PC-3 (cell line): Measurements from ENCODE around the gene KATNAL1. TPM values are rescaled to one million over a fixed set of nuclear protein-coding genes. Genes with fewer than 3 reads are reported as not detected.

ENCODE experiments used
- ATAC-seq: fragments of 200-7000 bp; cut with Tn5 transposase; 2 replicates; pipeline ENCODE4 v1.9.1; 2020; ENCODE audit warnings: mild to moderate bottlenecking, moderate library complexity
- BruUV-seq: library from RNA; stranded (reverse); fragments of 400-500 nt; replicated peaks from 2 replicates; lab custom pipeline; 2021; lab: Mats Ljungman, UMichigan
- CTCF ChIA-PET: fragments of 300-600 bp; sonication (Branson Sonifier 250); formaldehyde crosslinking; loops from one replicate; lab custom pipeline; 2022; ENCODE audit warnings: antibody characterized with exemption; lab: Charles Lee
- POLR2A ChIA-PET: fragments of 300-600 bp; sonication (Branson Sonifier 250); formaldehyde crosslinking; loops from one replicate; lab custom pipeline; 2022; ENCODE audit warnings: antibody characterized with exemption; ENCODE audit not compliant: unreplicated experiment; lab: Charles Lee
- DNase-seq: peaks from one replicate; pipeline ENCODE4 v3.0.0-alpha.2; 2015
- H2AFZ ChIP-seq: fragments of 300-600 bp; sonication (generic); 2 replicates; pipeline ENCODE4 v1.6.0; 2016; ENCODE audit warnings: antibody characterized with exemption, low read length
- H3F3A ChIP-seq: fragments of 300-600 bp; sonication (generic); one replicate; pipeline ENCODE4 v1.6.0; 2017; ENCODE audit warnings: antibody characterized with exemption, low read length, control low read depth, mild to moderate bottlenecking; ENCODE audit not compliant: unreplicated experiment
- H3K27ac ChIP-seq: fragments of 300-600 bp; sonication (generic); 2 replicates; pipeline ENCODE4 v1.5.1; 2016; ENCODE audit warnings: mild to moderate bottlenecking, low read length
- H3K27me3 ChIP-seq: fragments of 300-600 bp; sonication (generic); 2 replicates; pipeline ENCODE4 v1.6.1; 2016; ENCODE audit warnings: low read length, mixed read lengths
- H3K36me3 ChIP-seq: fragments of 300-600 bp; sonication (generic); 2 replicates; pipeline ENCODE4 v1.6.1; 2016; ENCODE audit warnings: low read depth, mixed run types, low read length, mixed read lengths
- H3K4me1 ChIP-seq: fragments of 300-600 bp; sonication (generic); 2 replicates; pipeline ENCODE4 v1.5.1; 2016; ENCODE audit warnings: low read length; ENCODE audit not compliant: insufficient read depth
- H3K4me2 ChIP-seq: fragments of 300-600 bp; sonication (generic); 2 replicates; pipeline ENCODE4 v1.6.0; 2016; ENCODE audit warnings: low read length
- H3K4me3 ChIP-seq: fragments of 300-600 bp; sonication (generic); 2 replicates; pipeline ENCODE4 v1.5.1; 2016; ENCODE audit warnings: mild to moderate bottlenecking, low read length, mixed read lengths
- H3K79me2 ChIP-seq: fragments of 300-600 bp; sonication (generic); 2 replicates; pipeline ENCODE4 v1.6.1; 2017; ENCODE audit warnings: low read length, mixed read lengths
- H3K9ac ChIP-seq: fragments of 300-600 bp; sonication (generic); 2 replicates; pipeline ENCODE4 v1.6.0; 2016; ENCODE audit warnings: mild to moderate bottlenecking, low read length
- H3K9me2 ChIP-seq: fragments of 300-600 bp; sonication (generic); replicated peaks from 2 replicates; pipeline ENCODE4 v1.6.1; 2016; ENCODE audit warnings: mixed run types, low read length, mixed read lengths
- H3K9me3 ChIP-seq: fragments of 300-600 bp; sonication (generic); 2 replicates; pipeline ENCODE4 v1.6.1; 2016; ENCODE audit warnings: low read length, mixed read lengths
- H4K20me1 ChIP-seq: fragments of 300-600 bp; sonication (generic); 2 replicates; pipeline ENCODE4 v1.6.1; 2016; ENCODE audit warnings: low read length, mixed read lengths
- CTCF ChIP-seq: fragments of 300-600 bp; sonication (generic); conservative IDR thresholded peaks from 2 replicates; pipeline ENCODE4 v1.5.1; 2017; ENCODE audit warnings: antibody characterized with exemption, low read depth, mild to moderate bottlenecking, low read length
- EZH2 ChIP-seq: fragments of 300-600 bp; sonication (generic); IDR thresholded peaks from one replicate; pipeline ENCODE4 v1.6.1; 2017; ENCODE audit warnings: antibody characterized with exemption, mild to moderate bottlenecking, low read length; ENCODE audit not compliant: unreplicated experiment
- EZH2phosphoT487 ChIP-seq: fragments of 300-600 bp; sonication (generic); IDR thresholded peaks from 2 replicates; pipeline ENCODE4 v1.6.1; 2018; ENCODE audit warnings: mild to moderate bottlenecking, antibody characterized with exemption, low read length, borderline replicate concordance
- intact Hi-C: fragments of 100-400 bp; cut with micrococcal nuclease; formaldehyde crosslinking; loops from 2 replicates; pipeline ENCODE4 v1.9.0; 2023
- total RNA-seq: library from RNA; depleted of rRNA; stranded (reverse); fragments of >200 nt; gene quantifications from 2 replicates; pipeline ENCODE4 v1.2.3, GENCODE V29; 2014

Gene KATNAL1
- total RNA-seq, 1 experiment from 2014 or later = 4.3 TPM

- H3K27me3 ChIP-seq = no peaks in the 10 kb centered on the region
- ATAC-seq (no peak), DNase-seq (no peak)
- H3K4me1 ChIP-seq = peaks cover 2% of the 10 kb centered on the region; the same call in 1 of the 2 replicates
- no peaks in the 10 kb centered on the region for H3K9me2 ChIP-seq
- no peak overlapping the region for H3K9ac ChIP-seq
- intact Hi-C loops = no loop called here
- no peaks in the 10 kb centered on the region for H4K20me1 ChIP-seq
- no peaks in the 10 kb centered on the region for H3K36me3 ChIP-seq
- no peaks in the 10 kb centered on the region for H3K79me2 ChIP-seq
- H3F3A ChIP-seq = no peaks in the 10 kb centered on the region
- no peak overlapping the region for H2AFZ ChIP-seq
- BruUV-seq = no TSS peak
- ChIA-PET POLR2A (no interaction called here), CTCF (no interaction called here)
- no peak overlapping the region for H3K27ac ChIP-seq
- no peak overlapping the region for H3K4me3 ChIP-seq
- no peak overlapping the region for H3K4me2 ChIP-seq
- TF ChIP-seq EZH2phosphoT487 (no peak), EZH2 (no peak), CTCF (no peak)
- H3K9me3 ChIP-seq = no peaks in the 10 kb centered on the region
These were observed 6.0 kb upstream of the KATNAL1 start for GRCh38 chr13:30313311-30313710.

- no peaks in the 10 kb centered on the region for H3F3A ChIP-seq
- H3K27me3 ChIP-seq = no peaks in the 10 kb centered on the region
- no peaks in the 10 kb centered on the region for H3K79me2 ChIP-seq
- H3K4me1 ChIP-seq = peaks cover 6% of the 10 kb centered on the region
- H3K9me2 ChIP-seq = no peaks in the 10 kb centered on the region
- ATAC-seq = no peak
- no peaks in the 10 kb centered on the region for H4K20me1 ChIP-seq
- no peak overlapping the region for H2AFZ ChIP-seq
- H3K36me3 ChIP-seq = no peaks in the 10 kb centered on the region
- no peak overlapping the region for H3K9ac ChIP-seq
- ChIA-PET POLR2A (no interaction called here), CTCF (no interaction called here)
- no peak overlapping the region for H3K27ac ChIP-seq
- intact Hi-C loops = no loop called here
- H3K9me3 ChIP-seq = no peaks in the 10 kb centered on the region
- H3K4me2 ChIP-seq = no peak overlapping the region
- no TSS peak for BruUV-seq
- H3K4me3 ChIP-seq = no peak overlapping the region
- TF ChIP-seq CTCF = no peak
- TF ChIP-seq EZH2phosphoT487 = no peak
- TF ChIP-seq EZH2 = no peak
- no peak for DNase-seq
These were observed 5.6 kb upstream of the KATNAL1 start for GRCh38 chr13:30312904-30313303.

- Histone ChIP-seq H4K20me1 (no peaks in the 10 kb centered on the region), H3K4me2 (no peak overlapping the region), H3K9me3 (no peaks in the 10 kb centered on the region), H3K27ac (peak overlapping the region; percentile 26; the same call in 1 of the 2 replicates), H3K4me1 (peaks cover 15% of the 10 kb centered on the region), H3K27me3 (no peaks in the 10 kb centered on the region), H3K9ac (no peak overlapping the region; the same call in 1 of the 2 replicates), H3K4me3 (no peak overlapping the region), H3F3A (no peaks in the 10 kb centered on the region), H3K9me2 (no peaks in the 10 kb centered on the region), H3K36me3 (no peaks in the 10 kb centered on the region), H3K79me2 (peaks cover 28% of the 10 kb centered on the region), H2AFZ (peak overlapping the region; percentile 48; the same call in 1 of the 2 replicates)
- intact Hi-C loops = loop anchor here (5.0 kb wide), 1 partner anchor 51 kb away; no protein-coding TSS in a partner anchor
- ATAC-seq (no peak), DNase-seq (no peak)
- no peak for TF ChIP-seq EZH2phosphoT487
- no peak for TF ChIP-seq CTCF
- TF ChIP-seq EZH2 = no peak
- POLR2A ChIA-PET = no interaction called here
- CTCF ChIA-PET = no interaction called here
- BruUV-seq = no TSS peak
These were observed 1.2 kb upstream of the KATNAL1 start for GRCh38 chr13:30308548-30308947.
